ENCODE measurements around the gene ALDH8A1. TPM values are rescaled to one million over a fixed set of nuclear protein-coding genes. Genes with fewer than 3 reads are reported as not detected.

The ALDH8A1 gene
- total RNA-seq, 2 donors from 2014 or later = 0.42 to 5.8 TPM

GRCh38 chr6:134945045-134945444 is 4.9 kb downstream of the ALDH8A1 start:
- ATAC-seq (ENCODE audit: insufficient number of reproducible peaks, low FRiP score, low read depth) (no peak), DNase-seq (ENCODE audit: low spot score) (no peak)
- no peaks in the 10 kb centered on the region for H3K27me3 ChIP-seq (replicated peaks; ENCODE audit: insufficient read depth)
- H3K36me3 ChIP-seq = no peaks in the 10 kb centered on the region
- H3K9me3 ChIP-seq = no peaks in the 10 kb centered on the region
- TF ChIP-seq, protein P1, sequence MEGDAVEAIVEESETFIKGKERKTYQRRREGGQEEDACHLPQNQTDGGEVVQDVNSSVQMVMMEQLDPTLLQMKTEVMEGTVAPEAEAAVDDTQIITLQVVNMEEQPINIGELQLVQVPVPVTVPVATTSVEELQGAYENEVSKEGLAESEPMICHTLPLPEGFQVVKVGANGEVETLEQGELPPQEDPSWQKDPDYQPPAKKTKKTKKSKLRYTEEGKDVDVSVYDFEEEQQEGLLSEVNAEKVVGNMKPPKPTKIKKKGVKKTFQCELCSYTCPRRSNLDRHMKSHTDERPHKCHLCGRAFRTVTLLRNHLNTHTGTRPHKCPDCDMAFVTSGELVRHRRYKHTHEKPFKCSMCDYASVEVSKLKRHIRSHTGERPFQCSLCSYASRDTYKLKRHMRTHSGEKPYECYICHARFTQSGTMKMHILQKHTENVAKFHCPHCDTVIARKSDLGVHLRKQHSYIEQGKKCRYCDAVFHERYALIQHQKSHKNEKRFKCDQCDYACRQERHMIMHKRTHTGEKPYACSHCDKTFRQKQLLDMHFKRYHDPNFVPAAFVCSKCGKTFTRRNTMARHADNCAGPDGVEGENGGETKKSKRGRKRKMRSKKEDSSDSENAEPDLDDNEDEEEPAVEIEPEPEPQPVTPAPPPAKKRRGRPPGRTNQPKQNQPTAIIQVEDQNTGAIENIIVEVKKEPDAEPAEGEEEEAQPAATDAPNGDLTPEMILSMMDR (IDR thresholded peaks at IDR 0.05) = no peak
- H3K4me3 ChIP-seq = no peak overlapping the region
- no peak overlapping the region for H3K27ac ChIP-seq
- H3K4me1 ChIP-seq (ENCODE audit: control insufficient read depth in 1 of 2, low read depth in 2 of 2) = no peaks in the 10 kb centered on the region

- H3K4me1 ChIP-seq (ENCODE audit: control insufficient read depth in 1 of 2, low read depth in 2 of 2) = no peaks in the 10 kb centered on the region
- no peaks in the 10 kb centered on the region for H3K27me3 ChIP-seq (replicated peaks; ENCODE audit: insufficient read depth)
- no peaks in the 10 kb centered on the region for H3K9me3 ChIP-seq
- DNase-seq (ENCODE audit: low spot score) (no peak), ATAC-seq (ENCODE audit: insufficient number of reproducible peaks, low FRiP score, low read depth) (no peak)
- TF ChIP-seq, protein P1 (IDR thresholded peaks at IDR 0.05) = no peak
- no peak overlapping the region for H3K4me3 ChIP-seq
- H3K36me3 ChIP-seq = no peaks in the 10 kb centered on the region
- H3K27ac ChIP-seq = no peak overlapping the region
Measured at GRCh38 chr6:134943522-134944111, 6.3 kb downstream of the ALDH8A1 start.

DNA sequence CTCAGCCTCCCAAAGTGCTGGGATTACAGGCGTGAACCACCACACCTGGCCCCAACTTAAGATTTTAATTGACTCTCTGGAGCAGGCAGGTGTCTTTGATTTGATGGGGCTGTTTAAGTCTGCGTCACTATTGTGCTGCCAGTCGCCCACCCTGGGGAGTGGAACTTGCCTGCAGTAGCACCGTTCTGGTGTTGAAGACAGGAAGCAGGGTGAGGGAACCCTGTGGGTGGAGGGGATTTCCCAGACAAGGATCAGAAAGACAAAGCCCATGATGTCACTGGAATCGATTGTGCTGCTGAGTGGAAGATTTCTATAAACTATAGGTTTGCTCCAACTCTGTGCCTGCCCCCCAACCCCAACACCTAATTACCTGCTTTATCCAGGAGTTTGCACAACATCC is 11.0 kb downstream of the ALDH8A1 start:
- DNase-seq (ENCODE audit: low spot score) (no peak), ATAC-seq (ENCODE audit: insufficient number of reproducible peaks, low FRiP score, low read depth) (no peak)
- Histone ChIP-seq H3K9me3 (no peaks in the 10 kb centered on the region), H3K4me3 (no peak overlapping the region), H3K27ac (no peak overlapping the region), H3K27me3 (replicated peaks; ENCODE audit: insufficient read depth) (no peaks in the 10 kb centered on the region), H3K4me1 (ENCODE audit: control insufficient read depth in 1 of 2, low read depth in 2 of 2) (no peaks in the 10 kb centered on the region), H3K36me3 (no peaks in the 10 kb centered on the region)
- TF ChIP-seq, protein P1 (IDR thresholded peaks at IDR 0.05) = no peak

- TF ChIP-seq, protein P1 (IDR thresholded peaks at IDR 0.05) = no peak
- Histone ChIP-seq H3K27ac (no peak overlapping the region), H3K4me1 (ENCODE audit: control insufficient read depth in 1 of 2, low read depth in 2 of 2) (no peaks in the 10 kb centered on the region), H3K9me3 (no peaks in the 10 kb centered on the region), H3K27me3 (replicated peaks; ENCODE audit: insufficient read depth) (no peaks in the 10 kb centered on the region), H3K4me3 (no peak overlapping the region), H3K36me3 (no peaks in the 10 kb centered on the region)
- no peak for ATAC-seq (ENCODE audit: insufficient number of reproducible peaks, low FRiP score, low read depth)
- no peak for DNase-seq (ENCODE audit: low spot score)
Measured at GRCh38 chr6:134937426-134937825, 12.5 kb downstream of the ALDH8A1 start.

GRCh38 chr6:134936931-134937330 is 13.0 kb downstream of the ALDH8A1 start:
- Histone ChIP-seq H3K36me3 (no peaks in the 10 kb centered on the region), H3K9me3 (no peaks in the 10 kb centered on the region), H3K27me3 (replicated peaks; ENCODE audit: insufficient read depth) (no peaks in the 10 kb centered on the region), H3K4me1 (ENCODE audit: control insufficient read depth in 1 of 2, low read depth in 2 of 2) (no peaks in the 10 kb centered on the region), H3K4me3 (no peak overlapping the region), H3K27ac (no peak overlapping the region)
- DNase-seq (ENCODE audit: low spot score) (no peak), ATAC-seq (ENCODE audit: insufficient number of reproducible peaks, low FRiP score, low read depth) (no peak)
- TF ChIP-seq, protein P1 (IDR thresholded peaks at IDR 0.05) = no peak
